ENCODE measurements around the gene NFILZ.

Gene NFILZ

GRCh38 chr19:8663920-8664670 is 33.7 kb downstream of the NFILZ start:
- Histone ChIP-seq H3K4me3 (ENCODE audit: insufficient read depth, low read depth, low read length) (no peak overlapping the region), H3K9me3 (ENCODE audit: control insufficient read depth, low read length) (no peaks in the 10 kb centered on the region), H3K27me3 (ENCODE audit: control insufficient read depth, insufficient read depth, low read length, poor library complexity, severe bottlenecking) (no peaks in the 10 kb centered on the region), H3K4me1 (ENCODE audit: control insufficient read depth, insufficient read depth, low read length) (no peaks in the 10 kb centered on the region), H3K27ac (ENCODE audit: insufficient read depth, low read depth, low read length, poor library complexity, severe bottlenecking) (no peak overlapping the region), H3K36me3 (ENCODE audit: control insufficient read depth, insufficient read depth, low read length) (no peaks in the 10 kb centered on the region)
- 63 to 65% methylated on average over 22 of the region's 22 CpGs for WGBS, 2 experiments

- Histone ChIP-seq H3K4me1 (ENCODE audit: control insufficient read depth, insufficient read depth, low read length) (no peaks in the 10 kb centered on the region), H3K9me3 (ENCODE audit: control insufficient read depth, low read length) (no peaks in the 10 kb centered on the region), H3K4me3 (ENCODE audit: insufficient read depth, low read depth, low read length) (no peak overlapping the region), H3K27me3 (ENCODE audit: control insufficient read depth, insufficient read depth, low read length, poor library complexity, severe bottlenecking) (no peaks in the 10 kb centered on the region), H3K27ac (ENCODE audit: insufficient read depth, low read depth, low read length, poor library complexity, severe bottlenecking) (no peak overlapping the region), H3K36me3 (ENCODE audit: control insufficient read depth, insufficient read depth, low read length) (no peaks in the 10 kb centered on the region)
- 70 to 80% methylated on average over 4 of the region's 4 CpGs for WGBS, 2 experiments
Measured at GRCh38 chr19:8664671-8665057, 34.2 kb downstream of the NFILZ start.

- Histone ChIP-seq H3K27me3 (ENCODE audit: control insufficient read depth, insufficient read depth, low read length, poor library complexity, severe bottlenecking) (no peaks in the 10 kb centered on the region), H3K36me3 (ENCODE audit: control insufficient read depth, insufficient read depth, low read length) (no peaks in the 10 kb centered on the region), H3K9me3 (ENCODE audit: control insufficient read depth, low read length) (no peaks in the 10 kb centered on the region), H3K4me3 (ENCODE audit: insufficient read depth, low read depth, low read length) (no peak overlapping the region), H3K4me1 (ENCODE audit: control insufficient read depth, insufficient read depth, low read length) (no peaks in the 10 kb centered on the region), H3K27ac (ENCODE audit: insufficient read depth, low read depth, low read length, poor library complexity, severe bottlenecking) (no peak overlapping the region)
- WGBS, 2 experiments = 82 to 86% methylated on average over 3 of the region's 3 CpGs
Measured at GRCh38 chr19:8665468-8666213, 35.2 kb downstream of the NFILZ start.

GRCh38 chr19:8666814-8667405 is 36.5 kb downstream of the NFILZ start:
- 74 to 76% methylated on average over 8 to 9 of the region's 9 CpGs for WGBS, 2 experiments
- Histone ChIP-seq H3K4me3 (ENCODE audit: insufficient read depth, low read depth, low read length) (no peak overlapping the region), H3K9me3 (ENCODE audit: control insufficient read depth, low read length) (no peaks in the 10 kb centered on the region), H3K27ac (ENCODE audit: insufficient read depth, low read depth, low read length, poor library complexity, severe bottlenecking) (no peak overlapping the region), H3K4me1 (ENCODE audit: control insufficient read depth, insufficient read depth, low read length) (no peaks in the 10 kb centered on the region), H3K27me3 (ENCODE audit: control insufficient read depth, insufficient read depth, low read length, poor library complexity, severe bottlenecking) (no peaks in the 10 kb centered on the region), H3K36me3 (ENCODE audit: control insufficient read depth, insufficient read depth, low read length) (no peaks in the 10 kb centered on the region)

GRCh38 chr19:8673276-8673891 is 43.0 kb downstream of the NFILZ start:
- Histone ChIP-seq H3K27me3 (ENCODE audit: control insufficient read depth, insufficient read depth, low read length, poor library complexity, severe bottlenecking) (no peaks in the 10 kb centered on the region), H3K9me3 (ENCODE audit: control insufficient read depth, low read length) (no peaks in the 10 kb centered on the region)
- WGBS, 2 experiments = 82% methylated on average over 6 of the region's 6 CpGs

GRCh38 chr19:8675066-8675465 is 44.6 kb downstream of the NFILZ start:
- Histone ChIP-seq H3K4me1 (ENCODE audit: control insufficient read depth, insufficient read depth, low read length) (no peaks in the 10 kb centered on the region), H3K36me3 (ENCODE audit: control insufficient read depth, insufficient read depth, low read length) (no peaks in the 10 kb centered on the region), H3K27ac (ENCODE audit: insufficient read depth, low read depth, low read length, poor library complexity, severe bottlenecking) (no peak overlapping the region), H3K27me3 (ENCODE audit: control insufficient read depth, insufficient read depth, low read length, poor library complexity, severe bottlenecking) (no peaks in the 10 kb centered on the region), H3K9me3 (ENCODE audit: control insufficient read depth, low read length) (no peaks in the 10 kb centered on the region), H3K4me3 (ENCODE audit: insufficient read depth, low read depth, low read length) (no peak overlapping the region)
- 72 to 77% methylated on average over 3 of the region's 3 CpGs for WGBS, 2 experiments

More at GRCh38 chr19:8673276-8673891, 43.0 kb downstream of the NFILZ start:
- Histone ChIP-seq H3K36me3 (ENCODE audit: control insufficient read depth, insufficient read depth, low read length) (no peaks in the 10 kb centered on the region), H3K4me1 (ENCODE audit: control insufficient read depth, insufficient read depth, low read length) (no peaks in the 10 kb centered on the region), H3K4me3 (ENCODE audit: insufficient read depth, low read depth, low read length) (no peak overlapping the region), H3K27ac (ENCODE audit: insufficient read depth, low read depth, low read length, poor library complexity, severe bottlenecking) (no peak overlapping the region)

- H3K4me3 ChIP-seq (ENCODE audit: insufficient read depth, low read depth, low read length) = no peak overlapping the region
- H3K27ac ChIP-seq (ENCODE audit: insufficient read depth, low read depth, low read length, poor library complexity, severe bottlenecking) = no peak overlapping the region
- no peaks in the 10 kb centered on the region for H3K36me3 ChIP-seq (ENCODE audit: control insufficient read depth, insufficient read depth, low read length)
- H3K4me1 ChIP-seq (ENCODE audit: control insufficient read depth, insufficient read depth, low read length) = no peaks in the 10 kb centered on the region
- no peaks in the 10 kb centered on the region for H3K27me3 ChIP-seq (ENCODE audit: control insufficient read depth, insufficient read depth, low read length, poor library complexity, severe bottlenecking)
- no peaks in the 10 kb centered on the region for H3K9me3 ChIP-seq (ENCODE audit: control insufficient read depth, low read length)
Measured at GRCh38 chr19:8678244-8678807, 47.9 kb downstream of the NFILZ start.

All from ectodermal cell (in vitro differentiated cells).